NCI-H146 (cell line): ENCODE data around the gene BRINP1.

Experiments
- DNase-seq: peaks from one replicate; lab custom pipeline; 2025; lab: John Stamatoyannopoulos, UW

Gene BRINP1, protein sequence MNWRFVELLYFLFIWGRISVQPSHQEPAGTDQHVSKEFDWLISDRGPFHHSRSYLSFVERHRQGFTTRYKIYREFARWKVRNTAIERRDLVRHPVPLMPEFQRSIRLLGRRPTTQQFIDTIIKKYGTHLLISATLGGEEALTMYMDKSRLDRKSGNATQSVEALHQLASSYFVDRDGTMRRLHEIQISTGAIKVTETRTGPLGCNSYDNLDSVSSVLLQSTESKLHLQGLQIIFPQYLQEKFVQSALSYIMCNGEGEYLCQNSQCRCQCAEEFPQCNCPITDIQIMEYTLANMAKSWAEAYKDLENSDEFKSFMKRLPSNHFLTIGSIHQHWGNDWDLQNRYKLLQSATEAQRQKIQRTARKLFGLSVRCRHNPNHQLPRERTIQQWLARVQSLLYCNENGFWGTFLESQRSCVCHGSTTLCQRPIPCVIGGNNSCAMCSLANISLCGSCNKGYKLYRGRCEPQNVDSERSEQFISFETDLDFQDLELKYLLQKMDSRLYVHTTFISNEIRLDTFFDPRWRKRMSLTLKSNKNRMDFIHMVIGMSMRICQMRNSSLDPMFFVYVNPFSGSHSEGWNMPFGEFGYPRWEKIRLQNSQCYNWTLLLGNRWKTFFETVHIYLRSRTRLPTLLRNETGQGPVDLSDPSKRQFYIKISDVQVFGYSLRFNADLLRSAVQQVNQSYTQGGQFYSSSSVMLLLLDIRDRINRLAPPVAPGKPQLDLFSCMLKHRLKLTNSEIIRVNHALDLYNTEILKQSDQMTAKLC

GRCh38 chr9:119368681-119369581 is at the start of gene BRINP1:
BRINP1 (minus strand) TSS chr9:119369435; CDS start chr9:119313355, 56,080 bp downstream.
- DNase-seq = no peak

- no peak for DNase-seq
Measured at GRCh38 chr9:119418721-119419120, 49.5 kb upstream of the BRINP1 start.

DNA sequence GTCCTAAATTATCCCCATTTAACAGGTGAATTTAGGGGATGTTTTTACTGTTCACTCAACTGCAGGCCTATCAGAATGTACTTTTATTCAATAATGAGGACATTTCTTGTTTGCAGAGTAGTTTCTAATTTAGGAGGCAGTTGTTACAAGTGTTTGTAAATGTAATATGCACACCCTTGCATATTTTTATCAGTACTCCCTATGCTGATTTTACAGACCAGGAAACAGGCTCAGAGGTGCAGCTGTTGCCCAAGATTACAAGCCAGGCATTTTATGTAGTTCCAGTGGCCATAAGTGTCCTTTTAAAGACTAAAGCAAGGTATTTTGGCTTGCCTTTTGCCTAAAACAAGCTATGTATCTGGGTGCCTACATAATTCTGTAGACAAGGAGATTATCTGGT is 47.6 kb upstream of the BRINP1 start:
- DNase-seq = no peak

DNA sequence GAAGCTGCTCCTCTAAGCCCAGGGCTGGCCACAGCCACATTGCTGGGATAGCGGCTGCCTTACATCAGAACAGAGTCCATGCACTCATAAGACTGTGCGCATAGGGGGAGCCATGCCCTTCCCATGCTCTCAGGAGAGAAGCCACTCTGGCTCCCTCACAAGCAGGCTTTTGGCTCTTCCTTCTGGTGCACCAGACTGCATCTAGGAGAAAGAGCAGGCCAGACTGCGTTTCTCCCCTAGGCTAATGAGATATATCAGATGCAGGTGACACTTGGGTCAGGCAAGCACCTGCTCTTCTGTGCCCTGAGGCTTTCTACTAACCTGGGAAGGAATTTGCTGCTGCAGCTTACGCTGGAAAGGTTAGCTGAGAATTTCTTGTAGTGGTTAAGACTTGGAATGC is 43.2 kb upstream of the BRINP1 start:
- no peak for DNase-seq

DNA sequence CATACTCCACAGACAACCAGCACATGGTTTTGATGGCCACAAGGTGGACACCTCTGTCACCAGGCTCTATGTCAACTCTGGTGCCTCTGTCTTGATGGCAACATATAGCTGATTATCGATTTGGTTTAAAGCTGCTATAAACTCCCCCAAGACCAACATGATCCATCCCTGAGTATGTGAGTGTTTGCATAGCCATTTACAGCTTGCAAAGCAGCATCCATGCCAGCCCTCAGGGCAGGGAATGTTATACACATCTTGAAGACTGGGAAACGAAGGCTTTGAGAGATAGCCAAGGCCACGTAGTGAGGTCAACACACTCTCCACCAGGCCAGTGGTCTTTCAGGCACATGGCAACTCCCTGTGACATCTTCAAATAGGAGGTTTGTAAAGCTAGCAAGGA is 40.3 kb upstream of the BRINP1 start:
- no peak for DNase-seq

- no peak for DNase-seq
Measured at GRCh38 chr9:119400606-119401005, 31.4 kb upstream of the BRINP1 start.

GRCh38 chr9:119398350-119398749 is 29.1 kb upstream of the BRINP1 start:
- DNase-seq = no peak

DNA sequence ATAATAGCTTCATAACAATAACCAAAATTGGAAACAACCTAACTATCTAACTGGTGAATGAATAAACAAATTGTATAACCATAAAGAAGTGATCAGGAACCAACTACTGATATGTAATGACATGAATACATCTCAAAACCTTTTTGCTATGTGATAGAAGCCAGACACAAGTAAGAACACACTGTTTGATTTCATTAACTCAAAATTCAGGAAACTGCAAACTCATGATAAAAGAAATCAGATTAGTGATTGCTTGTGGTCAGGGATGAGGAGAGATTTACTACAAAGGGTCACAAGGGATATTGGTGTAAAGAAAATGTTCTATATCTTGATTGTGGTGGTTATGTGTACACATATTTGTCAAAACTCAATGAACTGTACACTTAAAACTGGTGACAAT is 22.6 kb upstream of the BRINP1 start:
- no peak for DNase-seq

- no peak for DNase-seq
Measured at GRCh38 chr9:119375892-119376291, 6.7 kb upstream of the BRINP1 start.

GRCh38 chr9:119372951-119373350 is 3.7 kb upstream of the BRINP1 start:
- DNase-seq = no peak

GRCh38 chr9:119370816-119371215 is 1.6 kb upstream of the BRINP1 start:
- no peak for DNase-seq

DNA sequence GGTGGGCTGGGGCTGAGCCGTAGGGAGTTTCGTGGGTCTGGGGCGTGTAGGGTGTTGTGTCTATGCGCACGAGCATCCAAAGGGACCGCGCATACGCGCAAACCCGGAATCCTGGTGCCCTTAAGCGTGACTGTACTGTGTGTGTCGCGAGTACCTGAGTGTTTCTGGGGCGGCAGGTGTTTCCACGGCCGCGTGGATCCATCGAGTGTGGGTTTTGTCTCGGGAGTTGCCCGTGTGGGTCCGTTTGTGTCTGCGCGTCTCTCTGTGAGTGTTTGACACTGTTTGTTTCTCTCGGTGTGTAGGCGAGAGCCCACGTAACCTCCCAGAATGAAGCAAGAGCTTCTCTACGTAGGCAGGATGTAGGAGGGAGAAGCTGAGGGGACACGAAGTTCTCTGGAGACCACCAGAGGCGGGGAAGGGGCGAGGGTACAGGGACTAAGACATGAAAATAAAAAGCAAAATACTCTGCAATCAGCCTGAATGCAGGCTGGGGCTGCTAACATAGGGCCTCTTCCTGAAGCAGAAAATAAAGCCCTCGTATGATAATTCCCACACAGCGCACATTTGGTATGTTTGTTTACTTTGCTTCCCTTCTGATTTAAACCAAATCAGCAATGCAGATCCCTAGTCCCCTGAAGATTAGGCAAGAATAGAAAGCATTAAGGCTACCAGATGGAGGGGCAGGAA is 588 bp upstream of the BRINP1 start:
- DNase-seq = no peak

DNA sequence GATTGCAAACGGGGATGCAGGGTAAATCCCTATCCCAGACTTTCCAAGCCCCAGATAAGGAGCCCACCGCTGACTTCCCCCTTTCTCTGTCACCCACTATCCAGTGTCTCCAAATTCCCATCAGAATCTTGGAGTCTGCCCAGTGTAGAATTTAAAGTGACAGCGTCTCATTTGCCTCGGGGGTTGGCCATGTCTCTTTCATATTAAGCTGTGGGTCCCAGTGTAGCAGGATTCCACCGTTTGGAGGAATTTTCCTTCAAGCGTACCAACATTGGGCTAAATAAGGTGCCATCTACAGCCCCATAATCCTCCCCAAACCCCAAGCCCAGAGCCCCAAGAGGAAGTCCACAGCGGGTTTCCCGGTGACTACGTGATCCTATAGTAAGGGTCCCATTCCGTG is 1.1 kb downstream of the BRINP1 start:
- DNase-seq = no peak

DNA sequence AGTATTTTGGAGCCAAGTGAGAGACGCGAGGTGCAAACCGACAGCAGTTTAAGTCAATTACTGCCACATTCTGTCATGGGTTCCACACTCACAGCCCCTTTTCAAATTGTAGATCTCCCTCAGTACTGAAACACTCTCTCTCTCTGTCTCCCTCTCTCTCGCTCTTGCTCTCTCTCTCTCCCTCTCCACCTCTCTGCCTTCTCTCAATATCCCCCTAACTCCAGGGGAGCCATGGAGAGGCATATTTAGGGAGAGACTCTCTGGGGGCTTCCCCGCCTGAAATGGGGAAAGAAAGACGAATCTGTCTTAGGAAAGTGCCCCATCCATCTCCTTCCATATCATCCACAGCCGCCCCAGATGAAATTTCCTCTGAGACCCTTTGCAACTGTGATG is 1.6 kb downstream of the BRINP1 start:
- DNase-seq = no peak

DNA sequence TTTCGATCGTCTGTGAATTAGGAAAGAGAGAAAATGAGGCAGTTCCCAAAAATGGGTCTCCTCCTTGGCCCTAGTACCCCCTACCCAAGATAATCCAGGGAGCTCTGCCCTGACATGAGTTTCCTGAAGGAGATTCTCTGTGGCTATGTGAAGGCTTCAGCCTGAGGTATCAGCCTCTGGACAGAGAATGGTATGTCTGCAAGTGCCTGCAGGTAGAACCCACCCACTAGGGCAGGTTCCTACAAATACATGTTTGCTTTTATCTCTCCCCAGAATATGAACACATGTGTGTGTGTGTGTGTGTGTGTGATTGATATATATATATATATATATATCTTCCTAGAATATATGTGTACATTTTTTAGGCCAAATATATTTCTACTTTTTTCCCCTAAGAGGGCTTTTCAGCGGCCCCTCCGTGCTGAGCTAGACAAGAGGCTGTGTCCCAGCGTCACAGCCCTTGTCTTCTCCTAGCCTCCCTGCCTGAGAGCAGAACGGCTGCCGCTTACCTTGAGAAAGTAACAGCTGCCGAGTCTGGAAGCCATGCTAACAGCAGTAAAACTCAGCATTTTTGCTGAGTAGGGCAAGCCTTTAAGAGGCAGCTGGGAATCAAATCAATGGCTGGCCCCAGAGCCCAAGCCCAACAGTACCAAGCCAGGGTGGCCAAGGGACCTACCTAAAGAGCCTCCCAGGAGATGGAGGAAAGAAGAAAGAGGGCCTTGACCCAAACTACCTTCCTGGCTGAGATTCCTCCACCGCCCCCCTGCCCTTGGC is 2.1 kb downstream of the BRINP1 start:
- no peak for DNase-seq

DNA sequence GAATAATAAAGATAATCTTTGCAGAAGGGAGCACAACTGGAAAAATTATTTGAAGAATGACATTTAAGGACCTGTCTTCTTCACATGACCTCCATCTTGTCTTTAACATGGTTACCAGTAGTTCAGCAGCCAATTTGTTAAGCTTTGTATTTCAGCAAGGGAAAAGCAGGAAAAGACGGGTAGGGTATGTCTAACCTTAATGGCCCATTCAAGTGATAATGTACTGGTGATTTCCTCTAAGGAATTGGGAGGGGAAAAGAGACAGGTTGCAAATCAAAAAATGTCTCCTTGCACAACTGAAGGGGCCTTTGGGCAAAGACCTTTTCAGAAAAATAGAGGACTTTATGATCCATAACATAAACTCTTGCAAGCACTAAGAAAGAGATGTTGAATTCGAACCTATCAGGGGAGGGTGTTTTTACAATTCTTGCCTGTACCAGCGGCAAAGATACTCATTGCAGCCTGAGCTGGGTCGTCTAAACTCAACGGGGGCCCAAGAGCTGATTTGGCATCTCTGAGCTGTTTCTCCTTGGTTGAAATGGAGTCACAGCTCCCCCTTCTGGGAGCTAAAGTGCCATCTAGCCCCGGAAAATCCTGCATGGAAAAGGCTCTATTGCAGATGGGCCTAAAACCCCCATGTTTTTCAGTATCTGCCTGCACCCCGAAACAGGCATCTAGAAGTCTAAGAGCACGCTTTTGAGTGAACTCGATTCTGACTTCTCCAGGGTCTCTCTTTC is 3.8 kb downstream of the BRINP1 start:
- DNase-seq = no peak

DNA sequence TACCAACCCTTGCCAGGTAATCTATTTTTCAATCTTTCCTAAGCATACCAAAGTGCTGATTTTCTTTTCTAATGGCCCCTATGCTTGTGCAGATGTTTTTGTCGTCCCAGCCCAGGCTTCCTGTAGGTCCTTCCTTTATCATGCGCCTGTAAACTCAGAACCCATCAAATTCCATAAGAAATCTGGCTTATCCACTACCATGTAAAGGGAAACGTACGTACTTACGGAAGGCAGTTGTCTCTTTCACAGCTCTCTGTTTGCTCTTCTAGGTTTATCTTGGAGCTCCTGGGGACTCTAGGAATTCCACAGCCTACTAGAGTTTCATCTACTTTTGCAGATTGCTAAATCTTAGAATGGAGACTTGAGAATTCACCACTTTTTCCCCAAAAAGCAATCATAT is 9.0 kb downstream of the BRINP1 start:
- DNase-seq = no peak

DNA sequence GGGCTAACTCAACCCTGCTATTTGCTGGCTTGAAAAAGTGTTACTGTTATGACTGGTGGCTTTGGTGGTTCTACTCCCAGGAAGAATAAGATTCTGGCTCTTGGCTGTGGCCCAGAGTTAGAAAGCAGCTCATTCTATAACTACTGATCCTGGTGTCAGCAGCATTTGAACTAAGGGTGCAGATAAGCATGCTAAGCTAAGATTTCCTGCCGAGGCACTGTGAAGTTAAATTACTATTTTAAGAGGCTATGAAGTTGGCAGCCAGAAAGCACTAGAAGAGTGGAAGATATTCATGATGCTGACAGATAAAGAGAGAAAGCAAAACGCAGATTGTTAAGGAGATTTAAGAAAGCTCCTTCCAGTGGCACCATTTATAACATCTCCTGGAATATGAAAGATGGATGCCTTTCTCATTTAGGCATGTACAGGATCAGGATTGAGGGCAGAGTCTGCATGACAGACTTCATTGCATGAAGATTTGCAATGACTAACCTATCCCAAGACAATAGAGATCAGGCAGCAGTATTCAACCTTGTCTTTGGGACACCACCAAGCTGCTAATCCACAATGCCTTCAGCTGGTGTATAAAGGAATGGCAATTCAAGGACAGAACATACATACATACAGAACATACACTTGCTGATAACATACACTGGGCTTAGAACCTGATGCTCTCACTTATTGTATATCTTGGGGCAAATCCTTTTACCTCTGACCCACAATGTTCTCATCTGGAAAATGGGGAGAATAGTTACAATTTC is 11.7 kb downstream of the BRINP1 start:
- no peak for DNase-seq

- no peak for DNase-seq
Measured at GRCh38 chr9:119349351-119349825, 19.8 kb downstream of the BRINP1 start.
